Measurements from ENCODE around the gene TTC29. TPM values are rescaled to one million over a fixed set of nuclear protein-coding genes. Genes with fewer than 3 reads are reported as not detected.

Gene TTC29
- total RNA-seq, 4 donors from 2014 or later: 0.27 to 0.67 TPM; not detected in 2

GRCh38 chr4:146932116-146932515, 13.5 kb downstream of the TTC29 start:
- WGBS, 2 donors: 77 to 86% methylated on average over 1 of the region's 1 CpG
- no peaks in the 10 kb centered on the region for H3K9me3 ChIP-seq
- no peak overlapping the region for H3K4me3 ChIP-seq (replicated peaks in 1 of 3)
- H3K27me3 ChIP-seq: no peaks in the 10 kb centered on the region
- intact Hi-C loops (cut with DNase I): no loop called here
- no peaks in the 10 kb centered on the region for H3K4me1 ChIP-seq
- no peak overlapping the region for H3K27ac ChIP-seq
- TF ChIP-seq POLR2A (IDR thresholded peaks at IDR 0.05) (no peak), CTCF (IDR thresholded peaks at IDR 0.05) (no peak)
- H3K36me3 ChIP-seq: no peaks in the 10 kb centered on the region
- DNase-seq: no peak

- 85 to 89% methylated on average over 2 of the region's 2 CpGs for WGBS, 2 donors
These were observed 15.0 kb downstream of the TTC29 start for GRCh38 chr4:146930673-146931072.

GRCh38 chr4:146927695-146928094, 18.0 kb downstream of the TTC29 start:
- Histone ChIP-seq H3K27me3 (no peaks in the 10 kb centered on the region), H3K4me3 (replicated peaks in 1 of 3) (no peak overlapping the region), H3K9me3 (no peaks in the 10 kb centered on the region), H3K27ac (no peak overlapping the region), H3K36me3 (no peaks in the 10 kb centered on the region), H3K4me1 (no peaks in the 10 kb centered on the region)
- TF ChIP-seq POLR2A (IDR thresholded peaks at IDR 0.05): no peak
- no peak for TF ChIP-seq CTCF (IDR thresholded peaks at IDR 0.05)
- no peak for DNase-seq
- intact Hi-C loops (cut with DNase I): no loop called here
- WGBS, 2 donors: 61 to 69% methylated on average over 2 of the region's 2 CpGs

More at GRCh38 chr4:146930673-146931072, 15.0 kb downstream of the TTC29 start:
- DNase-seq: no peak
- intact Hi-C loops (cut with DNase I): no loop called here
- TF ChIP-seq POLR2A (IDR thresholded peaks at IDR 0.05) (no peak), CTCF (IDR thresholded peaks at IDR 0.05) (no peak)
- no peaks in the 10 kb centered on the region for H3K4me1 ChIP-seq
- H3K9me3 ChIP-seq: no peaks in the 10 kb centered on the region
- H3K27ac ChIP-seq: no peak overlapping the region
- H3K36me3 ChIP-seq: no peaks in the 10 kb centered on the region
- no peaks in the 10 kb centered on the region for H3K27me3 ChIP-seq
- H3K4me3 ChIP-seq (replicated peaks in 1 of 3): no peak overlapping the region

- peak; percentile 3 for DNase-seq
- no peaks in the 10 kb centered on the region for H3K27me3 ChIP-seq
- H3K9me3 ChIP-seq: no peaks in the 10 kb centered on the region
- intact Hi-C loops (cut with DNase I): no loop called here
- H3K4me1 ChIP-seq: no peaks in the 10 kb centered on the region
- TF ChIP-seq POLR2A (IDR thresholded peaks at IDR 0.05) (no peak), CTCF (IDR thresholded peaks at IDR 0.05) (peak; percentile 38 to 76 (median 58))
- no peak overlapping the region for H3K27ac ChIP-seq
- H3K4me3 ChIP-seq (replicated peaks in 1 of 3): no peak overlapping the region
- no peaks in the 10 kb centered on the region for H3K36me3 ChIP-seq
These were observed 29.1 kb downstream of the TTC29 start for GRCh38 chr4:146916479-146917076.

- no peak for DNase-seq
- Histone ChIP-seq H3K9me3 (no peaks in the 10 kb centered on the region), H3K4me1 (no peaks in the 10 kb centered on the region), H3K4me3 (replicated peaks in 1 of 3) (no peak overlapping the region), H3K27me3 (no peaks in the 10 kb centered on the region), H3K27ac (no peak overlapping the region), H3K36me3 (no peaks in the 10 kb centered on the region)
- no peak for TF ChIP-seq POLR2A (IDR thresholded peaks at IDR 0.05)
- no peak for TF ChIP-seq CTCF (IDR thresholded peaks at IDR 0.05)
- 27 to 51% methylated on average over 1 of the region's 1 CpG for WGBS, 2 donors
- intact Hi-C loops (cut with DNase I): no loop called here
These were observed 30.5 kb downstream of the TTC29 start for GRCh38 chr4:146915132-146915531.

All from thyroid gland (tissue), 4 donors.